Osteocyte (in vitro differentiated cells): Measurements from ENCODE around the gene ADPRS. TPM values are rescaled to one million over a fixed set of nuclear protein-coding genes. Genes with fewer than 3 reads are reported as not detected.

Source experiments
- DNase-seq: peaks from one replicate; pipeline ENCODE4 v3.0.0; 2021; ENCODE audit warnings: mixed read lengths; ENCODE audit not compliant: unreplicated experiment; ENCODE audit errors: extremely low spot score
- H3K27ac Mint-ChIP-seq: one replicate; pipeline ENCODE4 v1.8.0; 2021; ENCODE audit warnings: mild to moderate bottlenecking, mixed read lengths; ENCODE audit not compliant: unreplicated experiment
- H3K27me3 Mint-ChIP-seq: one replicate; pipeline ENCODE4 v1.8.0; 2021; ENCODE audit warnings: mixed read lengths; ENCODE audit not compliant: unreplicated experiment
- H3K36me3 Mint-ChIP-seq: one replicate; pipeline ENCODE4 v1.8.0; 2021; ENCODE audit warnings: mixed read lengths; ENCODE audit not compliant: unreplicated experiment
- H3K4me1 Mint-ChIP-seq: one replicate; pipeline ENCODE4 v1.8.0; 2021; ENCODE audit warnings: mixed read lengths; ENCODE audit not compliant: unreplicated experiment
- H3K4me3 Mint-ChIP-seq: one replicate; pipeline ENCODE4 v1.8.0; 2021; ENCODE audit warnings: mild to moderate bottlenecking, moderate library complexity, mixed read lengths; ENCODE audit not compliant: unreplicated experiment
- H3K9me3 Mint-ChIP-seq: one replicate; pipeline ENCODE4 v1.8.0; 2021; ENCODE audit warnings: mixed read lengths; ENCODE audit not compliant: unreplicated experiment
- CTCF ChIP-seq: fragments of 200-600 bp; sonication (generic); IDR thresholded peaks from 2 replicates; pipeline ENCODE4 v1.5.0; 2021; ENCODE audit warnings: antibody characterized with exemption, mild to moderate bottlenecking, moderate library complexity
- total RNA-seq: library from RNA; stranded (reverse); gene quantifications from 2 replicates; pipeline ENCODE4 v1.2.1, GENCODE V29; 2021

ADPRS gene
- total RNA-seq, 1 donor from 2014 or later, result 19.7 TPM

- no peak for DNase-seq
- no peak for TF ChIP-seq CTCF
- Mint-ChIP-seq H3K4me3 (no peak overlapping the region), H3K27ac (no peak overlapping the region), H3K9me3 (no peaks in the 10 kb centered on the region), H3K4me1 (peaks cover 53% of the 10 kb centered on the region), H3K36me3 (no peaks in the 10 kb centered on the region), H3K27me3 (peaks cover 4% of the 10 kb centered on the region)
Measured at GRCh38 chr1:36122062-36123030, 33.7 kb downstream of the ADPRS start.

- H3K4me3 Mint-ChIP-seq, result no peak overlapping the region
Measured at GRCh38 chr1:36123356-36123755, 34.7 kb downstream of the ADPRS start.

GRCh38 chr1:36124404-36125128, 35.9 kb downstream of the ADPRS start:
- Mint-ChIP-seq H3K27me3 (peaks cover 4% of the 10 kb centered on the region), H3K4me1 (peaks cover 44% of the 10 kb centered on the region), H3K27ac (peak overlapping the region; percentile 31), H3K9me3 (no peaks in the 10 kb centered on the region), H3K36me3 (no peaks in the 10 kb centered on the region), H3K4me3 (peak overlapping the region; percentile 68)
- DNase-seq, result no peak
- TF ChIP-seq CTCF, result no peak

More at GRCh38 chr1:36123356-36123755, 34.7 kb downstream of the ADPRS start:
- DNase-seq, result no peak
- Mint-ChIP-seq H3K27me3 (peaks cover 4% of the 10 kb centered on the region), H3K9me3 (no peaks in the 10 kb centered on the region), H3K4me1 (peaks cover 55% of the 10 kb centered on the region), H3K27ac (no peak overlapping the region), H3K36me3 (no peaks in the 10 kb centered on the region)
- TF ChIP-seq CTCF, result no peak

- Mint-ChIP-seq H3K4me1 (peaks cover 37% of the 10 kb centered on the region), H3K36me3 (no peaks in the 10 kb centered on the region), H3K4me3 (peak within 1 kb of the TSS; percentile 68), H3K27ac (peak within 1 kb of the TSS; percentile 31), H3K9me3 (no peaks in the 10 kb centered on the region), H3K27me3 (peaks cover 4% of the 10 kb centered on the region)
- no peak for TF ChIP-seq CTCF
- no peak for DNase-seq
Measured at GRCh38 chr1:36125129-36125991, 36.7 kb downstream of the ADPRS start, which contains the start of gene COL8A2. Gene COL8A2, minus strand, starts transcription at chr1:36125222. Its CDS starts 24,980 bp downstream, at chr1:36100242.
